Liver (tissue), 9 donors: ENCODE results near the gene TTLL12. TPM values are rescaled to one million over a fixed set of nuclear protein-coding genes. Genes with fewer than 3 reads are reported as not detected.
A peak's percentile ranks its signal among the peaks of the same experiment; 100 is the strongest.

Source experiments
- DNase-seq: peaks from one replicate; pipeline ENCODE4 v3.0.0-alpha.2; 2017; ENCODE audit warnings: low spot score
- H3K27ac ChIP-seq, 2 donors: one replicate each; pipeline ENCODE4 v1.7.0; 2013; ENCODE audit warnings: inconsistent platforms in 2 of 2, low read length in 2 of 2, control low read depth in 1 of 2, low read depth in 1 of 2, mild to moderate bottlenecking in 1 of 2
- H3K27me3 ChIP-seq, 4 donors: one replicate each; pipeline versions ENCODE4 v1.6.1 to v1.7.0; 2013; ENCODE audit warnings: low read length in 3 of 4, inconsistent platforms in 1 of 4, mild to moderate bottlenecking in 1 of 4, moderate library complexity in 1 of 4; ENCODE audit not compliant: control insufficient read depth in 4 of 4, insufficient read depth in 4 of 4
- H3K36me3 ChIP-seq, 4 donors: one replicate each; pipeline versions ENCODE4 v1.6.1 to v1.7.0; 2013; ENCODE audit warnings: low read length in 3 of 4, mild to moderate bottlenecking in 3 of 4, low read depth in 1 of 4, moderate library complexity in 1 of 4; ENCODE audit not compliant: control insufficient read depth in 4 of 4, insufficient read depth in 3 of 4
- H3K4me1 ChIP-seq, 4 donors: one replicate each; pipeline versions ENCODE4 v1.6.1 to v1.7.0; 2013; ENCODE audit warnings: low read length in 3 of 4, mild to moderate bottlenecking in 3 of 4, moderate library complexity in 1 of 4; ENCODE audit not compliant: control insufficient read depth in 4 of 4, insufficient read depth in 4 of 4
- H3K4me3 ChIP-seq, 3 donors: one replicate each; pipeline versions ENCODE4 v1.6.1 to v1.7.0; 2013; ENCODE audit warnings: low read length in 3 of 3, control low read depth in 1 of 3, low read depth in 1 of 3, mild to moderate bottlenecking in 1 of 3
- H3K9ac ChIP-seq, 2 donors: one replicate each; pipeline ENCODE4 v1.7.0; 2013; ENCODE audit warnings: low read length in 2 of 2, mild to moderate bottlenecking in 2 of 2, moderate library complexity in 2 of 2, control low read depth in 1 of 2, low read depth in 1 of 2
- H3K9me3 ChIP-seq, 4 donors: one replicate each; pipeline versions ENCODE4 v1.6.1 to v1.7.0; 2013; ENCODE audit warnings: low read length in 3 of 4; ENCODE audit not compliant: control insufficient read depth in 4 of 4
- EGR1 ChIP-seq, 2 donors: IDR thresholded peaks; 2 replicates each; pipeline ENCODE4 v1.6.1; 2016 to 2018; ENCODE audit warnings: antibody characterized with exemption in 2 of 2, low read depth in 2 of 2
- FOXA2 ChIP-seq: IDR thresholded peaks from 2 replicates; pipeline ENCODE4 v1.6.1; 2016; ENCODE audit warnings: antibody characterized with exemption
- HNF4A ChIP-seq, 2 donors: conservative IDR thresholded peaks; 2 replicates each; pipeline ENCODE4 v1.6.1; 2016; ENCODE audit warnings: antibody characterized with exemption in 2 of 2, mild to moderate bottlenecking in 2 of 2
- JUND ChIP-seq, 2 donors: IDR thresholded peaks; 2 replicates each; pipeline ENCODE4 v1.6.1; 2016; ENCODE audit warnings: antibody characterized with exemption in 2 of 2
- NR2F2 ChIP-seq: IDR thresholded peaks from 2 replicates; pipeline ENCODE4 v1.6.1; 2016; ENCODE audit warnings: antibody characterized with exemption
- REST ChIP-seq: IDR thresholded peaks from 2 replicates; pipeline ENCODE4 v1.6.1; 2016; ENCODE audit warnings: antibody characterized with exemption, mild to moderate bottlenecking
- SP1 ChIP-seq: IDR thresholded peaks from 2 replicates; pipeline ENCODE4 v1.6.1; 2018; ENCODE audit warnings: antibody characterized with exemption, mild to moderate bottlenecking
- WGBS: extraction: QIAGEN DNeasy Blood & Tissue Kit; methylation state at CpG from one replicate; pipeline ENCODE4 v1.1.7; 2013; 5-methylcytosine and 5-hydroxymethylcytosine counted together
- polyA plus RNA-seq, 2 donors: library from polyadenylated mRNA; stranded (reverse) in 1 of 2; unstranded in 1 of 2; fragments of 200-250 nt in 1 of 2; fragments of >200 nt in 1 of 2; fragmentation: Nextera tagmentation in 1 of 2; extraction: Ambion mirVana in 1 of 2; gene quantifications; one replicate each; pipeline versions ENCODE4 v1.2.1 to v1.2.3, GENCODE V29; 2013 to 2015
- total RNA-seq, 2 donors: library from RNA; depleted of rRNA; stranded (reverse); fragments of >200 nt; gene quantifications; one replicate each; pipeline ENCODE4 v1.2.3, GENCODE V29; 2014
- TF ChIP-seq, protein P1 (sequence below): fragments of 150-350 bp; IDR thresholded peaks from 2 replicates; pipeline ENCODE4 v1.5.1; 2017; ENCODE audit warnings: improper control_type of control experiment, low read depth, low read length; ENCODE audit not compliant: missing input control
- TF ChIP-seq, protein P2 (sequence below): IDR thresholded peaks from 2 replicates; pipeline ENCODE4 v1.6.1; 2016; ENCODE audit warnings: antibody characterized with exemption
- TF ChIP-seq, protein P3 (sequence below): IDR thresholded peaks from 2 replicates; pipeline ENCODE4 v1.6.1; 2016; ENCODE audit warnings: antibody characterized with exemption
- donor health status: healthy.
- donor health status: healthy.
- donor health status: healthy.
- donor health status: healthy.
- donor health status: healthy.

TTLL12 gene
- total and polyA plus RNA-seq, 4 donors, result 13.7 to 43.9 (median 20.5) TPM

- no peaks in the 10 kb centered on the region for H3K27me3 ChIP-seq
- peaks cover 6 to 19% (median 13%) of the 10 kb centered on the region in 4 donors for H3K4me1 ChIP-seq
- TF ChIP-seq EGR1 (IDR thresholded peaks at IDR 0.05; ENCODE audit: low read depth in 2 of 2) (no peak), JUND (IDR thresholded peaks at IDR 0.05) (no peak), FOXA2 (no peak)
- no peak for DNase-seq
- peak overlapping the region; percentile 69 to 79 for H3K27ac ChIP-seq
- H3K9ac ChIP-seq, result peak overlapping the region; percentile 27 to 30
- 44% methylated on average over 18 of the region's 18 CpGs for WGBS
- no peaks in the 10 kb centered on the region for H3K9me3 ChIP-seq
- peak overlapping the region; percentile 30 to 71 (median 66) for H3K4me3 ChIP-seq
- no peaks in the 10 kb centered on the region for H3K36me3 ChIP-seq
Observed at GRCh38 chr22:43152003-43152356, 35.0 kb downstream of the TTLL12 start.

DNA sequence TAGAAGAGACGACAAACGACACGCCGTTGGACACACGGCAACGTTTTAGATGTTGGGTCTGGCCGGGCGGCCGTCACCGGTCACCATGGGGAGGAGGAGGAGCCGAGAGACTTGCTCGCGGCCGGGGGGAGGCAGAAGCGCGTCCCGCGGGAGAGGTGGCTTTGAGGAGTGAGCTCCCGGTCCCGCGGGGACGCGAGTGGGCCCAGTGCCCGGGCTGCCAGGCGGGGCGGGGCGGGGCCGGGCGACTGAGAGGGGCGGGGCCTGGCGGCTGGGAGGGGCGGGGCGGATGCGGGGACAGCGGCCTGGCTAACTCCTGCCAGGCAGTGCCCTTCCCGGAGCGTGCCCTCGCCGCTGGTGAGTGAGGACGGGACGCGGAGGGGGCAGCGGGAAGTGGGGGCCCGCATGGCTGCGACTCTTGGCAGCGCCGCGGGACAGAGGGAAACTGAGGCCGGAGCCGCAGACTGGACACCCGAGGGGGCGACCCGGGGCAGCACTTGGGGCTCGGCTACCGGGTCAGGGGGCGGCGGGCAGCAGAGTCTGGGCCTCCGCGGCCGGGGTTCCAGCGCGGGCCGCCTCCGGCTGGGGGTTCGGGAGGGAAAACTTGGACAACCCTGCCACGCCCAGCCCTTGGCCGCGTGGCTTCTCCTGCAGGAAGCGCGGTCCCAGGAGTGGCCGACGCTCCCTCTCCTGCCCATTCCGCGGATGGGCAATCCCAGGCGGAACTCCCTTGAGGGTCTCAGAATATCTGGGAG is 35.5 kb downstream of the TTLL12 start, which contains the start of gene TSPO:
Gene TSPO, plus strand, starts transcription at position 309 of the 752 bp plus-strand sequence. CDS start 7,680 bp downstream, outside the sequence.
- peak within 1 kb of the TSS; percentile 27 to 30 for H3K9ac ChIP-seq
- 5% methylated on average over 75 of the region's 75 CpGs for WGBS
- peak; percentile 87 for DNase-seq

More for the DNA sequence above, 35.5 kb downstream of the TTLL12 start, which contains the start of gene TSPO:
- TF ChIP-seq, protein P1, sequence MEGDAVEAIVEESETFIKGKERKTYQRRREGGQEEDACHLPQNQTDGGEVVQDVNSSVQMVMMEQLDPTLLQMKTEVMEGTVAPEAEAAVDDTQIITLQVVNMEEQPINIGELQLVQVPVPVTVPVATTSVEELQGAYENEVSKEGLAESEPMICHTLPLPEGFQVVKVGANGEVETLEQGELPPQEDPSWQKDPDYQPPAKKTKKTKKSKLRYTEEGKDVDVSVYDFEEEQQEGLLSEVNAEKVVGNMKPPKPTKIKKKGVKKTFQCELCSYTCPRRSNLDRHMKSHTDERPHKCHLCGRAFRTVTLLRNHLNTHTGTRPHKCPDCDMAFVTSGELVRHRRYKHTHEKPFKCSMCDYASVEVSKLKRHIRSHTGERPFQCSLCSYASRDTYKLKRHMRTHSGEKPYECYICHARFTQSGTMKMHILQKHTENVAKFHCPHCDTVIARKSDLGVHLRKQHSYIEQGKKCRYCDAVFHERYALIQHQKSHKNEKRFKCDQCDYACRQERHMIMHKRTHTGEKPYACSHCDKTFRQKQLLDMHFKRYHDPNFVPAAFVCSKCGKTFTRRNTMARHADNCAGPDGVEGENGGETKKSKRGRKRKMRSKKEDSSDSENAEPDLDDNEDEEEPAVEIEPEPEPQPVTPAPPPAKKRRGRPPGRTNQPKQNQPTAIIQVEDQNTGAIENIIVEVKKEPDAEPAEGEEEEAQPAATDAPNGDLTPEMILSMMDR, result no peak
- TF ChIP-seq HNF4A (conservative IDR thresholded peaks at IDR 0.05) (no peak), NR2F2 (no peak), REST (no peak), SP1 (no peak), JUND (IDR thresholded peaks at IDR 0.05) (no peak)
- TF ChIP-seq, protein P2, sequence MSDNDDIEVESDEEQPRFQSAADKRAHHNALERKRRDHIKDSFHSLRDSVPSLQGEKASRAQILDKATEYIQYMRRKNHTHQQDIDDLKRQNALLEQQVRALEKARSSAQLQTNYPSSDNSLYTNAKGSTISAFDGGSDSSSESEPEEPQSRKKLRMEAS, result no peak
- TF ChIP-seq, protein P3, sequence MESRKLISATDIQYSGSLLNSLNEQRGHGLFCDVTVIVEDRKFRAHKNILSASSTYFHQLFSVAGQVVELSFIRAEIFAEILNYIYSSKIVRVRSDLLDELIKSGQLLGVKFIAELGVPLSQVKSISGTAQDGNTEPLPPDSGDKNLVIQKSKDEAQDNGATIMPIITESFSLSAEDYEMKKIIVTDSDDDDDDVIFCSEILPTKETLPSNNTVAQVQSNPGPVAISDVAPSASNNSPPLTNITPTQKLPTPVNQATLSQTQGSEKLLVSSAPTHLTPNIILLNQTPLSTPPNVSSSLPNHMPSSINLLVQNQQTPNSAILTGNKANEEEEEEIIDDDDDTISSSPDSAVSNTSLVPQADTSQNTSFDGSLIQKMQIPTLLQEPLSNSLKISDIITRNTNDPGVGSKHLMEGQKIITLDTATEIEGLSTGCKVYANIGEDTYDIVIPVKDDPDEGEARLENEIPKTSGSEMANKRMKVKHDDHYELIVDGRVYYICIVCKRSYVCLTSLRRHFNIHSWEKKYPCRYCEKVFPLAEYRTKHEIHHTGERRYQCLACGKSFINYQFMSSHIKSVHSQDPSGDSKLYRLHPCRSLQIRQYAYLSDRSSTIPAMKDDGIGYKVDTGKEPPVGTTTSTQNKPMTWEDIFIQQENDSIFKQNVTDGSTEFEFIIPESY, result no peak
- Histone ChIP-seq H3K27ac (peak within 1 kb of the TSS; percentile 69 to 79), H3K4me3 (peak within 1 kb of the TSS; percentile 66 to 71 (median 70)), H3K27me3 (no peaks in the 10 kb centered on the region), H3K9me3 (no peaks in the 10 kb centered on the region), H3K36me3 (no peaks in the 10 kb centered on the region), H3K4me1 (peaks cover 6 to 19% (median 13%) of the 10 kb centered on the region in 4 donors)
